Mesodermal cell (in vitro differentiated cells): ENCODE measurements around the gene IFNG. TPM values are rescaled to one million over a fixed set of nuclear protein-coding genes. Genes with fewer than 3 reads are reported as not detected.
"Not testable (repeated sequence)": the region's sequence is repeated elsewhere in the genome, so short reads cannot be mapped to it uniquely, and the experiment has no call there.

Experiments used
- H3K27ac ChIP-seq: 2 replicates; pipeline ENCODE4 v1.7.0; 2013; ENCODE audit warnings: mild to moderate bottlenecking, low read depth, low read length, moderate library complexity; ENCODE audit not compliant: severe bottlenecking
- H3K36me3 ChIP-seq: 2 replicates; pipeline ENCODE4 v1.7.1; 2013; ENCODE audit warnings: mild to moderate bottlenecking, low read length, moderate library complexity; ENCODE audit not compliant: control insufficient read depth, insufficient read depth
- H3K4me1 ChIP-seq: one replicate; pipeline ENCODE4 v1.7.1; 2013; ENCODE audit warnings: mild to moderate bottlenecking, low read length; ENCODE audit not compliant: insufficient read depth, control insufficient read depth, poor library complexity, severe bottlenecking
- H3K4me3 ChIP-seq: 2 replicates; pipeline ENCODE4 v1.7.0; 2013; ENCODE audit warnings: low read length, control low read depth, mild to moderate bottlenecking; ENCODE audit not compliant: insufficient read depth, poor library complexity, severe bottlenecking; ENCODE audit errors: extremely low read depth
- H3K9me3 ChIP-seq: 2 replicates; pipeline ENCODE4 v1.7.1; 2013; ENCODE audit warnings: mild to moderate bottlenecking, low read length, moderate library complexity; ENCODE audit not compliant: control insufficient read depth
- WGBS, 2 experiments: methylation state at CpG; one replicate each; pipeline ENCODE4 v1.1.5; 2013; ENCODE audit warnings: missing lambda C conversion rate in 2 of 2; ENCODE audit not compliant: insufficient coverage in 2 of 2; 5-methylcytosine and 5-hydroxymethylcytosine counted together
- polyA plus RNA-seq, 2 experiments: library from polyadenylated mRNA; stranded (reverse); fragments of 50-300 nt; gene quantifications; one replicate each; pipeline ENCODE4 v1.2.3, GENCODE V29; 2013

Gene IFNG
- not detected for polyA plus RNA-seq (2013, experiment 1 of 2)
- polyA plus RNA-seq (2013, experiment 2 of 2) = not detected

DNA sequence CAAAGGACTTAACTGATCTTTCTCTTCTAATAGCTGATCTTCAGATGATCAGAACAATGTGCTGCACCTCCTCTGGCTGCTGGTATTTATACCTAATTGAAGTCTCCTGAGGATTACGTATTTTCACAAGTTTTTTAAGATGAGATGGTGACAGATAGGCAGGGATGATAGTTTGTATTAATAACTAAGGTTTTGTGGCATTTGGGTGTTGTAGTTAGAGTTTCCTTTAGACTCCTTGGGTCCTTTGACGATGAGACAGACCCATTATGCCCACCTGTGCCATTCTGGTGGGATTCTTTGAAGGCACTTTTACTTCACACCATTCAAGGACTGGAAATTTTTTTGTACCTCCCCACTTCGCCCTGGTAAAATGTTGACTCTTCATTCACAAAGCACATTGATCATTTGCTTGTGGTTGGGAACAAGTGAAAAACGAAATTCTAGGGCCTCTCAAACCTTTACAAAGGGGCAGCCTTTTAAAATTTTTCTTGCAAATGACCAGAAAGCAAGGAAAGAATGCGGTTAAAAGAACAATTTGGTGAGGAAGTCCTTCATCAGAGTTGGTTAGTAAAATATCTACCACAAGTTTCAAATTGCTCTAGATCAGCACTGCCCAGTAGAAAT, at the start of gene IFNG:
IFNG (minus strand) TSS at position 60 of the 624 bp plus-strand sequence. CDS start 125 bp downstream, outside the sequence.
- WGBS, 2 experiments = 89 to 90% methylated on average over 3 of the region's 5 CpGs
- no peaks in the 10 kb centered on the region for H3K9me3 ChIP-seq
- no peaks in the 10 kb centered on the region for H3K36me3 ChIP-seq

DNA sequence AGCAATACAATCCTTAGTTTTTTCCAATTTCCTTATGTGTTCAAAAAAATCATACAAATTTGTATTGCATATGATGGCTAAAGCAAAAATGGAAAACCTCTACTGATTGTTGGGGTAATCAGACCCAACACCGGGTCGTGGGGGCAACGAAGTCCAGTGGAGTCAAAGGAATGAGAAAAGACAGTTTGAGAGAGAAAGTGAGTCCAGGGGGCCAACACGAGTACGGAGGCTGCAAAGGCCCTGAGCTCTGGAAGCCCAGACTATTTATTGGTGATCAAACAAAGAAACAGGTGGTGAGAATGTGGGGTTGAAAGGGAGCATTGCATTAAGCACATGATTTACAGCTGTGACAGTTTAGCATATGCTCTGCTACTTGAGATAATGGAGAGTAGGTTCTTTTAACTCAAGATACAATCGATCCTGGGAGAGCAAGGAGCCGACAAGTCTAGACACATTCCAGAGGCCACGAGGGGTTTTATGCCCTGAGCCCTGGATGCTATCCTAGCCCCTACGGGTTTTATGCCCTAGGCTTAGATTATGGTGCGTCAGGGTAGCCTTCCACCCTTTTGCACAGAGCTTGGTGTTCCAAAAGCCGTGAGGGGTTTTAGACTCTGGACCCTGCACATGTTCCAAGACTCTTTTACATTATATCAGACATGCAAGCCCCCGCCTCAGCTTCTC, 49.6 kb upstream of the IFNG start:
- not testable (repeated sequence) for H3K36me3 ChIP-seq, H3K9me3 ChIP-seq, H3K4me1 ChIP-seq, H3K4me3 ChIP-seq
- whole genome bisulfite sequencing, 2 experiments = 77 to 86% methylated on average over 10 of the region's 12 CpGs
- peak overlapping the region; percentile 71 for H3K27ac ChIP-seq

More for the DNA sequence above, at the start of gene IFNG:
- Histone ChIP-seq H3K4me3 (no peak within 1 kb of the TSS), H3K27ac (no peak within 1 kb of the TSS), H3K4me1 (peaks cover 6% of the 10 kb centered on the region)

- H3K4me1 ChIP-seq = peaks cover 6% of the 10 kb centered on the region
- no peaks in the 10 kb centered on the region for H3K36me3 ChIP-seq
- H3K4me3 ChIP-seq = no peak overlapping the region
- H3K27ac ChIP-seq = no peak overlapping the region
- H3K9me3 ChIP-seq = no peaks in the 10 kb centered on the region
Measured at GRCh38 chr12:68207276-68207675, 47.7 kb upstream of the IFNG start.

DNA sequence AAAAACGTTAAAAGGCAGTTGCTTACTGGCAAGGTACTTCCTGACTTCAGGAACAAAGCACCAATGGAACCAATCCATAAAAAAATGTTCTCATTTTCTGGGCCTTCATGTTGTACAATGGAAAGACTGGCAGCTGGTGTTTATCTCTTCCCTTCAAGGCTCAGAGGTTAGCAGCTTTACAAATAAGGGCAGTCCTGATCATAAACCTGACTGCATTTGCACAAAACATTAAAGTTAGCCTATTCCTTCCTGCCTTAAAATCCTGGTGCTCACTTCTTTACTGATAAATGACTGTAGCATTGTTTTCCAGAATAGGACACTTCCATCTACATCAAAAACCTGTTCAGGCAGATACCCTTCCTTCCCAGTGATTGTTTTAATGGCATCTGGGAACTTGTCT, 46.9 kb upstream of the IFNG start:
- Histone ChIP-seq H3K27ac (no peak overlapping the region), H3K4me1 (peaks cover 6% of the 10 kb centered on the region), H3K9me3 (no peaks in the 10 kb centered on the region), H3K4me3 (no peak overlapping the region), H3K36me3 (no peaks in the 10 kb centered on the region)
- 60 to 67% methylated on average over 1 of the region's 1 CpG for WGBS, 2 experiments

- Histone ChIP-seq H3K9me3 (no peaks in the 10 kb centered on the region), H3K4me3 (no peak overlapping the region), H3K4me1 (no peaks in the 10 kb centered on the region), H3K27ac (no peak overlapping the region), H3K36me3 (no peaks in the 10 kb centered on the region)
- 75 to 88% methylated on average over 1 of the region's 5 CpGs for WGBS, 2 experiments
Measured at GRCh38 chr12:68203460-68203875, 43.9 kb upstream of the IFNG start.

GRCh38 chr12:68200854-68201253, 41.3 kb upstream of the IFNG start:
- H3K27ac ChIP-seq = no peak overlapping the region
- no peaks in the 10 kb centered on the region for H3K9me3 ChIP-seq
- WGBS, 2 experiments = 89 to 100% methylated on average over 1 to 2 of the region's 2 CpGs
- H3K4me1 ChIP-seq = no peaks in the 10 kb centered on the region
- no peaks in the 10 kb centered on the region for H3K36me3 ChIP-seq
- H3K4me3 ChIP-seq = no peak overlapping the region

GRCh38 chr12:68199127-68199526, 39.6 kb upstream of the IFNG start:
- Histone ChIP-seq H3K4me3 (no peak overlapping the region), H3K9me3 (no peaks in the 10 kb centered on the region), H3K27ac (no peak overlapping the region), H3K36me3 (no peaks in the 10 kb centered on the region), H3K4me1 (no peaks in the 10 kb centered on the region)
- WGBS, 2 experiments = 80 to 86% methylated on average over 1 of the region's 1 CpG

GRCh38 chr12:68198507-68199086, 39.1 kb upstream of the IFNG start:
- H3K4me3 ChIP-seq = no peak overlapping the region
- no peaks in the 10 kb centered on the region for H3K36me3 ChIP-seq
- H3K27ac ChIP-seq = no peak overlapping the region
- H3K9me3 ChIP-seq = no peaks in the 10 kb centered on the region
- no peaks in the 10 kb centered on the region for H3K4me1 ChIP-seq
- WGBS, 2 experiments = 96 to 98% methylated on average over 4 of the region's 12 CpGs

- H3K4me3 ChIP-seq = no peak overlapping the region
- H3K36me3 ChIP-seq = no peaks in the 10 kb centered on the region
- no peak overlapping the region for H3K27ac ChIP-seq
- H3K4me1 ChIP-seq = no peaks in the 10 kb centered on the region
- no peaks in the 10 kb centered on the region for H3K9me3 ChIP-seq
Measured at GRCh38 chr12:68190301-68190700, 30.8 kb upstream of the IFNG start.

- no peaks in the 10 kb centered on the region for H3K4me1 ChIP-seq
- no peak overlapping the region for H3K4me3 ChIP-seq
- no peaks in the 10 kb centered on the region for H3K36me3 ChIP-seq
- 89 to 100% methylated on average over 1 of the region's 4 CpGs for WGBS, 2 experiments
- no peak overlapping the region for H3K27ac ChIP-seq
- no peaks in the 10 kb centered on the region for H3K9me3 ChIP-seq
Measured at GRCh38 chr12:68189821-68190242, 30.3 kb upstream of the IFNG start.

DNA sequence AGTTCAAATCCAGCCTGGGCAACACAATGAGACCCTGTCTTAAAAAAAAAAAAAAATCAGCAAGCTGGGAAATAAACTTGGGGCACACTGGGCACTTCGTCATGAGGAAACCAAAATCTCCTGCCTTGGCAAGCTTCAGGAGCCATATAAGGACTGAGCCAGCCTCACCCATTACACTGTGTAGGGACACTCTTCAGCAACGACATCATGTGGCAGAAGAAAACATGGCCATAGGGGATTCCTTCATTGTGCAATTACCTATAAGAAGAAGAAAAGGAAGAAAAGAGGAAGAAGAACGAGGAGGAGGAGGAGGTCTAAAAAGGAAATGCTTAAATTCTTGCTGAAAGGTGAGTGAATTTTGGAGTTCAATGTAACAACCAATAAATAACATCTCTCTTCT, 26.1 kb upstream of the IFNG start:
- Histone ChIP-seq H3K9me3 (no peaks in the 10 kb centered on the region), H3K4me3 (no peak overlapping the region), H3K4me1 (no peaks in the 10 kb centered on the region), H3K36me3 (no peaks in the 10 kb centered on the region), H3K27ac (no peak overlapping the region)
- 63 to 78% methylated on average over 1 to 2 of the region's 3 CpGs for WGBS, 2 experiments
